Upper lobe of right lung (tissue), 1 donor: Measurements from ENCODE around the gene LBP. TPM values are rescaled to one million over a fixed set of nuclear protein-coding genes. Genes with fewer than 3 reads are reported as not detected.
"Not testable (repeated sequence)": the region's sequence is repeated elsewhere in the genome, so short reads cannot be mapped to it uniquely, and the experiment has no call there.

Source experiments
- ATAC-seq: fragments of 200-7000 bp; cut with Tn5 transposase; one replicate; pipeline ENCODE4 v1.9.1; 2020; ENCODE audit warnings: mild to moderate bottlenecking, moderate library complexity
- DNase-seq: peaks from one replicate; pipeline ENCODE4 v3.0.0-alpha.2; 2020
- H3K27ac ChIP-seq: fragments of 200-600 bp; one replicate; pipeline ENCODE4 v1.8.0; 2022
- H3K27me3 ChIP-seq: fragments of 200-600 bp; one replicate; pipeline ENCODE4 v1.8.0; 2022; ENCODE audit warnings: mild to moderate bottlenecking
- H3K36me3 ChIP-seq: fragments of 200-600 bp; one replicate; pipeline ENCODE4 v1.8.0; 2022
- H3K4me1 ChIP-seq: fragments of 200-600 bp; one replicate; pipeline ENCODE4 v1.8.0; 2022
- H3K4me3 ChIP-seq: fragments of 200-600 bp; one replicate; pipeline ENCODE4 v1.8.0; 2022; ENCODE audit warnings: mild to moderate bottlenecking
- H3K9me3 ChIP-seq: fragments of 200-600 bp; one replicate; pipeline ENCODE4 v1.8.0; 2022
- intact Hi-C: fragments of 100-400 bp; cut with DNase I; formaldehyde crosslinking; loops from one replicate; pipeline ENCODE4 v1.11.0; 2022
- total RNA-seq: library from RNA; stranded (reverse); fragmentation: NEBNext Ultra II Directional; extraction: Animal tissue kit (Norgen Biotek cat#: 25700); gene quantifications from one replicate; pipeline ENCODE4 v1.2.1, GENCODE V29; 2021
- TF ChIP-seq, protein P1 (sequence below): fragments of 200-600 bp; IDR thresholded peaks from one replicate; pipeline ENCODE4 v1.8.0; 2022; ENCODE audit warnings: antibody characterized with exemption
- donor health status: DM: no; HTN: yes; CAD: no; lungs with severe emphysema.

The LBP gene
- total RNA-seq, 1 donor from 2014 or later, result 0.26 TPM

DNA sequence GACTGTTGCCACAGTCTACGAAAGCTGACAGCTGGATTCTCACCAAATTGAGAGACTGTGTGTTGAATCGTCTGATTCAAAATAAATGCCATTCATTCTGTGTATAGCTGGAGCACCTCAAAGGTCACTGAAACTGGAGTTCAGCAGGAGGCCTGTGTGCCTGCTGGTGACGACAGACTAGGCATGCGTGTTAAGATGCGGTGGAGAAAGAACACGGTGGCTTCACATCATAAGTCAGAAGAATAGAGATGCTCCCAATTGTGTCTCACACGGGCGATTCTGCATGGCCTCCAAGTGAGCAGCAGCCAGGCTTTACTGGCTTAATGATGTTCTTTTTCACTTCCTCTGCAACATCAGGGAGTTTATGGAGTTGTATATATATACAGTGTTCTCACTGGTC, 56.5 kb downstream of the LBP start:
- H3K36me3 ChIP-seq, result no peaks in the 10 kb centered on the region
- no peaks in the 10 kb centered on the region for H3K9me3 ChIP-seq
- DNase-seq (no peak), ATAC-seq (no peak)
- intact Hi-C loops, result no loop called here
- TF ChIP-seq, protein P1, sequence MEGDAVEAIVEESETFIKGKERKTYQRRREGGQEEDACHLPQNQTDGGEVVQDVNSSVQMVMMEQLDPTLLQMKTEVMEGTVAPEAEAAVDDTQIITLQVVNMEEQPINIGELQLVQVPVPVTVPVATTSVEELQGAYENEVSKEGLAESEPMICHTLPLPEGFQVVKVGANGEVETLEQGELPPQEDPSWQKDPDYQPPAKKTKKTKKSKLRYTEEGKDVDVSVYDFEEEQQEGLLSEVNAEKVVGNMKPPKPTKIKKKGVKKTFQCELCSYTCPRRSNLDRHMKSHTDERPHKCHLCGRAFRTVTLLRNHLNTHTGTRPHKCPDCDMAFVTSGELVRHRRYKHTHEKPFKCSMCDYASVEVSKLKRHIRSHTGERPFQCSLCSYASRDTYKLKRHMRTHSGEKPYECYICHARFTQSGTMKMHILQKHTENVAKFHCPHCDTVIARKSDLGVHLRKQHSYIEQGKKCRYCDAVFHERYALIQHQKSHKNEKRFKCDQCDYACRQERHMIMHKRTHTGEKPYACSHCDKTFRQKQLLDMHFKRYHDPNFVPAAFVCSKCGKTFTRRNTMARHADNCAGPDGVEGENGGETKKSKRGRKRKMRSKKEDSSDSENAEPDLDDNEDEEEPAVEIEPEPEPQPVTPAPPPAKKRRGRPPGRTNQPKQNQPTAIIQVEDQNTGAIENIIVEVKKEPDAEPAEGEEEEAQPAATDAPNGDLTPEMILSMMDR, result no peak
- no peak overlapping the region for H3K27ac ChIP-seq
- no peak overlapping the region for H3K4me3 ChIP-seq
- no peaks in the 10 kb centered on the region for H3K4me1 ChIP-seq
- no peaks in the 10 kb centered on the region for H3K27me3 ChIP-seq

DNA sequence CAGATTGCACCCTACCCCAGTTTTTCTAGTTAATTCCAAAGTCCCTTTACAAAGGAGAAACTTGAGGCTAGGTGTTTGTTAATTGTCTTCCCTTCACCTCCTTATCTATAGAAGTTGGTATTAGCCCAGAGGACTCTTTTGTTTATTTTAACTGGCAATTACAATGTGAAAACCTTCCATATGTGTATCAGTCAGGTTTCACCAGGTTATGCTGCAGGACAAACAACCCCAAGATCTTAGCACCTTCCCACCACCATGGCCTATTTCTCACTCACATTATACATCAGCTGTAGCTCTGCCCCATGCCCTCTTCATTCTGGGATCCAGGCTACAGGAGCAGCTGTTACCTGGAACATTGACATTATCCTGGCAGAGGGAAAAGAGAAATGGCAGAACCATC, 57.7 kb downstream of the LBP start:
- Histone ChIP-seq H3K4me1 (no peaks in the 10 kb centered on the region), H3K9me3 (no peaks in the 10 kb centered on the region), H3K36me3 (no peaks in the 10 kb centered on the region), H3K4me3 (no peak overlapping the region), H3K27me3 (no peaks in the 10 kb centered on the region), H3K27ac (no peak overlapping the region)
- TF ChIP-seq, protein P1, result no peak
- intact Hi-C loops, result no loop called here
- ATAC-seq (no peak), DNase-seq (no peak)

GRCh38 chr20:38405132-38405531, 58.9 kb downstream of the LBP start:
- ATAC-seq (no peak), DNase-seq (no peak)
- H3K4me1 ChIP-seq, result no peaks in the 10 kb centered on the region
- H3K9me3 ChIP-seq, result no peaks in the 10 kb centered on the region
- no peak overlapping the region for H3K27ac ChIP-seq
- no peaks in the 10 kb centered on the region for H3K36me3 ChIP-seq
- H3K4me3 ChIP-seq, result no peak overlapping the region
- intact Hi-C loops, result loop anchor here (5.0 kb wide), 1 partner anchor 173 kb away; no protein-coding TSS in a partner anchor
- H3K27me3 ChIP-seq, result no peaks in the 10 kb centered on the region
- TF ChIP-seq, protein P1, result no peak

- TF ChIP-seq, protein P1, result no peak
- H3K36me3 ChIP-seq, result no peaks in the 10 kb centered on the region
- H3K9me3 ChIP-seq, result no peaks in the 10 kb centered on the region
- no peak overlapping the region for H3K27ac ChIP-seq
- ATAC-seq (no peak), DNase-seq (no peak)
- intact Hi-C loops, result loop anchor here (5.0 kb wide), 1 partner anchor 174 kb away; no protein-coding TSS in a partner anchor
- H3K27me3 ChIP-seq, result no peaks in the 10 kb centered on the region
- no peaks in the 10 kb centered on the region for H3K4me1 ChIP-seq
- H3K4me3 ChIP-seq, result no peak overlapping the region
Measured at GRCh38 chr20:38406476-38406875, 60.2 kb downstream of the LBP start.

DNA sequence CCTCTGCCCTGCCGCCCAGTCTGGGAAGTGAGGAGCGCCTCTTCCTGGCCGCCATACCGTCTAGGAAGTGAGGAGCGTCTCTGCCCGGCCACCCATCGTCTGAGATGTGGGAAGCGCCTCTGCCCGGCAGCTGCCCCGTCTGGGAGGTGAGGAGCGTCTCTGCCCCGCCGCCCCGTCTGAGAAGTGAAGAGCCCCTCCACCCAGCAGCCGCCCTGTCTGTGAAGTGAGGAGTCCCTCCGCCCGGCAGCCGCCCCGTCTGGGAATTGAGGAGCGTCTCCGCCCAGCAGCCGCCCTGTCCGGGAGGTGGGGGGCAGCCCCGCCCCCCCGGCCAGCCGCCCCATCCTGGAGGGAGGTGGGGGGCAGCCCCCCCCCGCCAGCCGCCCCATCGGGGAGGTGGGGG, 61.0 kb downstream of the LBP start:
- no peaks in the 10 kb centered on the region for H3K36me3 ChIP-seq
- intact Hi-C loops, result loop anchor here (5.0 kb wide), 1 partner anchor 175 kb away; no protein-coding TSS in a partner anchor

GRCh38 chr20:38407822-38408221, 61.5 kb downstream of the LBP start:
- not testable (repeated sequence) for H3K4me1 ChIP-seq, H3K36me3 ChIP-seq
- intact Hi-C loops, result loop anchor here (5.0 kb wide), 1 partner anchor 176 kb away; no protein-coding TSS in a partner anchor

More for the DNA sequence above, 61.0 kb downstream of the LBP start:
- DNase-seq (no peak), ATAC-seq (no peak)
- no peaks in the 10 kb centered on the region for H3K4me1 ChIP-seq
- no peaks in the 10 kb centered on the region for H3K27me3 ChIP-seq
- TF ChIP-seq, protein P1, result no peak
- H3K27ac ChIP-seq, result no peak overlapping the region
- H3K9me3 ChIP-seq, result no peaks in the 10 kb centered on the region
- no peak overlapping the region for H3K4me3 ChIP-seq

More at GRCh38 chr20:38407822-38408221, 61.5 kb downstream of the LBP start:
- not testable (repeated sequence) for ATAC-seq, DNase-seq, H3K27ac ChIP-seq, H3K9me3 ChIP-seq, H3K27me3 ChIP-seq, H3K4me3 ChIP-seq
